HT-29 (cell line): ENCODE results near the gene EPHB1. TPM values are rescaled to one million over a fixed set of nuclear protein-coding genes. Genes with fewer than 3 reads are reported as not detected.

Experiments used
- DNase-seq: peaks from one replicate; pipeline ENCODE4 v3.0.0-alpha.2; 2015; ENCODE audit warnings: low spot score
- total RNA-seq: library from RNA; depleted of rRNA; stranded (reverse); fragments of >200 nt; shearing (Covaris generic); gene quantifications from 2 replicates; pipeline ENCODE4 v1.2.3, GENCODE V29; 2014

The EPHB1 gene
- total RNA-seq, 1 experiment from 2014 or later, result not detected

- no peak for DNase-seq
Observed at GRCh38 chr3:135242285-135242684, 447.2 kb downstream of the EPHB1 start.

DNA sequence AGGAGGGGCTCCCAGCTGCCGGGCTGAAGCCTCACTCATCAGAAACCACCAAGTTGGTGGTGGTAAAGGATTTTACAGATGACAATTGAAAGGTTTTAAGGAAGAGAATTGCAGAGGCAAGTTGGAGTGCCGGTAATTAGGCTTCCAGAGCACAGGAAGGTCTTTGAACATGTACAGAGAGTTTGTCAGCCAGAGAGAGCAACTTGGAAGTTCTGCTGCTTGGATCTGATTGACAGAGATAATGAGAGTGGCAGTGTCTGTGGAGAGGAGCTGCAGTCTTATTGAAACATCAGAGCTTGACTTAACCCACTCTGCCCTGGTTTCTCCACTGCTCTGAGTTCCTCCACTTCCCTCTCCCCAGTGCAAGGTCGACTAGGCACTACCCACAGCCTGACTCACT, 448.6 kb downstream of the EPHB1 start:
- DNase-seq, result no peak

GRCh38 chr3:135246027-135246426, 451.0 kb downstream of the EPHB1 start:
- no peak for DNase-seq

- no peak for DNase-seq
Observed at GRCh38 chr3:135248213-135248612, 453.2 kb downstream of the EPHB1 start.

DNA sequence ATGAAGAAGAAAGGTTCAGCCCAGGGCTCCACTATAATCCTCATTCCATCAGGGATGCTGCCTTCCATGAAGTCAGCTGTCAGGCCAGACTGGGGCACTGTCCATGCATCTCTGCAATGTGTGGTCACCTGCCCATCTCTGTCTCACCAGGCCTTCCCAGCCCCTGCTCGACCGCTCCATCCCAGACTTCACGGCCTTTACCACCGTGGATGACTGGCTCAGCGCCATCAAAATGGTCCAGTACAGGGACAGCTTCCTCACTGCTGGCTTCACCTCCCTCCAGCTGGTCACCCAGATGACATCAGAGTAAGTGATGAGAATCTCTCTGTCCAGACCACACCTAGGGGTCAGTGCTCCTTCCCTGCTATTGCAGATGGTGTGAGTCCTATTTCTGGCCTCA, 454.1 kb downstream of the EPHB1 start:
- no peak for DNase-seq

GRCh38 chr3:135258916-135259315, 463.9 kb downstream of the EPHB1 start:
- no peak for DNase-seq

- DNase-seq, result no peak
Observed at GRCh38 chr3:135260025-135260424, 465.0 kb downstream of the EPHB1 start.

GRCh38 chr3:135261214-135261775, 466.2 kb downstream of the EPHB1 start:
- DNase-seq, result no peak

DNA sequence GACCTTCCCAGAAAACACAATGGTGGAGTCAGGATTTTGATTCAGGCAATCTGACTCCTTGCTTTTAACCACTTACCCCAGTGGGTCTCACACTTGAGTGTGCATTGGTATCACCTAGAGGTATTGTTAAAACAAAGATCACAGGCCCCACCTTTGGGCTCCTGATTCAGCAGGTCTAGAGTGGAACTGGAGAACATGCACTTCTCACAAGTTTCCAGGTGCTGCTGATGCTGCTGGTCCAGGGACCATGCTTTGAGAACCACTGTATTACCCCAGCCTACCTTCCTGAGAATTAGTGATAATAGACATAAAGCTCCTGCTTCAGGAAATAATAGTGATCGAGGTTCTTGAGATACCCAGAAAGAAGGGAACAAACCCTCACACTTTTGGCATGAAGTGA, 466.9 kb downstream of the EPHB1 start:
- DNase-seq, result no peak

DNA sequence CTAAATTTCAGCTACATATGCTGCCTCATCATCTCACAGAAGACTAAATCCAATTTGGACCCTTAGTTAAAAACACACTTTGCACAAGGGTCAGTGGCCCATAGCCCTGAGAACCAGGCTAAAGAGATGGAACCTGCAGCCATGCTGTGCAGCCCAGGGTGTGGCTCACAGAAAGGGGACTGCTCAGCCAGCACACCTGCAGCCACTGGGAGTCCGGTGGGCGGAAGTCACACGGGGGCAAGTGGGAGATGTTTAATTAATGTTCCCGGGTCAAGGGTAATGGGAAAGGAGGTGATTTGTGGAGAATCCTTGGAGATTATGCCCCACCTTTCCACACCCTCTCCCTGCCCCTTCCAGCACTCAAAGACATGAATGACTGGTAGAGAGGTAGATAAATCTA, 467.4 kb downstream of the EPHB1 start:
- DNase-seq, result no peak

- DNase-seq, result no peak
Observed at GRCh38 chr3:135263331-135263730, 468.3 kb downstream of the EPHB1 start.

DNA sequence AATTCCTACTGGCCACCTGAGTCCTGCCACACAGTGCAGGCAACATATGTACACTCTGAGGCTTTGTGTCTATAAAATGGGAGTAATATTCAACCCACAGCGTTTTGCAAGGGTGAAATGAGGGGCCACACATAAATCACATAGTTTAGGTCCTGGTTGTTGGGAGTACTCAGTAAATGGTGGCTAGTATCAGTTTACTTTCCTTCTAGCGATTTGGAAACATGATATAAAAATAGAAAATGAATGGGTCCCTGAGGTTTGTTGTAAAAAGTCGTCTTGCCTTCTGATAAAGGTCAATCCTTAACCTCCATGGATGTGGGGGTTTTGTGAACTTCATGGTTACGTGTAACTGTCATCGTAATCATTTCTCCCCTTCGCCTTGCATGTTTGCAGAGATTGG, 472.4 kb downstream of the EPHB1 start:
- no peak for DNase-seq

DNA sequence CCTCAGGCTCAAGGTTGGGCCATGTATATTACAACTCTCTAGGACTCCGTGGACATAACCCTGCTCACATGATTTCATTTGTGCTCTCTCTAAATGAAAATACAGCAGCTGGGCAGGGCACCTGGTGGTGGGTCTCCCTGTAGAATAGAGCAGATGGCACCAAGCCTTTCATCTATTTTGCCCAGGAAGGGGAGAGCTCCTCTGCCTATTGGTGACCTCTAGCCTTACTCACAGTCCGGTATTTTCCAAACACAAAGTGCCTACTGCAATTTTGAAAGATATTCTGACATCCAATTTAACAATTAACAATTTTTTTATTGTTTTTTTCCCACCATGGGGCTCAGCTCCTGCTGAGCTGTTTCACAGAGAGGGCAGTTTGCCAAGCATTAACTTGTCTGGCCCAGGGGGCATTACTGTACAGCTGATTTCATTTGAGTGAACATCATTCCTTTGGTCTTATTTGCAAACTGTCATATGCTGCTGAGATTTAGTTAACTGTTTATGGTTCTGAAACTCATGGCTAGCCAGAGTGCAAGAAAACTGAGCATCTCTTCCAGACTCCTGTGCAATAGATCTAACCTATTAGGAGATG, 474.0 kb downstream of the EPHB1 start:
- DNase-seq, result no peak

GRCh38 chr3:135271177-135272025, 476.3 kb downstream of the EPHB1 start:
- DNase-seq, result no peak

GRCh38 chr3:135272026-135272669, 477.1 kb downstream of the EPHB1 start:
- DNase-seq, result no peak

DNA sequence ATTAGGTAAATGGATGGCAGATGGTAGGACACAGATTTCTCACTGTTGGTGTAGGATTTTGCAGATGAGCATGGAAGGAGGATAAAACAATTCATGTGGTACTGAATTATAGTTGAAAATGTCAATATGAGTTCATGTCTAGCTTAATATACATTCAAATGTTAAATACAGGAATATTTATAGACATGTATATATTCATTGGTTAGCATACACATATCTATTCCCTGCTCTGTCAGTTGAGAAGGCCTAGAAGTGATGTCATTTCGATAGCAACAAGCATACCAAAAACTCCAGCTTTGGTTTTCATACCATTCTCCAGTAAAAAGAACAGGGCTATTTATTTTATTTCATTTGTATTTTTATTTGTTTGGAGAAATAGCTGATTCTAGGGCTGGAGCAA, 497.1 kb downstream of the EPHB1 start:
- DNase-seq, result no peak

DNA sequence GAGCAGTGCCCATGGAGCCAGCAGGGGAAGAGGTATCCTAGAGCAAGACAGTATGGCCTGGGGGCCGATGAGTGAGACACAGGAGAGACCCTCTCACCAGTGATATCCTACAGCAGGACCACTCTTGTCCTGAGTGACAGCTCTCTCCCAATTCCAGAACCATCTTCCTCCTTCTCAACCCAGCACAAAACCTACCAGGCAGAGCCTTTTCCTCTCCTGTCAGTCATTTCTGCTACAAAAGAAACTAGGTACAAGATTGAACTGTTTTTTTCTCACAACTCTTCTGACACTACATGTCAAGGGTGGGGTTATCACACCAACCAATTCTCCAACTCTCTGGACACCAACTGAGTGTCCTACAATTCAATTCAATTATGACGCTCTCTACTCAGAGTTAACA, 506.6 kb downstream of the EPHB1 start:
- DNase-seq, result no peak

DNA sequence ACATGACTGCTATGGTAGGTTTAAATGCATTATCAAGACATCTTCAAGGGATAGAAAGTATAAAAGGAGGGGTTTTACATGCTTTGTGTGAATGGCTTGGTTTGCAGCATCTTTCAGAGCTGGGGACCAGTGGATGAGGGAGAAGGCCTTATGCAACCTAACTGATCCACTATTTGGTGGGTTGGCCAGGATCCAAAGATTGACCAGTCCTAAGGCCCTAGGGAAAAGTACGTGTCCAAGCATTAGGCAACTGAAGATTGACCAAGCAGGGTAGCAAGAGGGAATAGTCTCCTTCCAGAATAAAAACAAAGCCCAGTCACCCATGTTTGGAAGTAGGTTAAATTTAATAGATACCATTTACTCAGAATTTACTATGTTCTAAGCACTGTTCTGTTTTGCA, 509.3 kb downstream of the EPHB1 start:
- no peak for DNase-seq
